ENCODE data around the gene PKDCC. TPM values are rescaled to one million over a fixed set of nuclear protein-coding genes. Genes with fewer than 3 reads are reported as not detected.

Gene PKDCC
- total and polyA plus RNA-seq, 2 of the 13 experiments (the other 11 are each of a cell fraction or from before 2014, with no cell fraction given) = 52.6 to 58.8 TPM

DNA sequence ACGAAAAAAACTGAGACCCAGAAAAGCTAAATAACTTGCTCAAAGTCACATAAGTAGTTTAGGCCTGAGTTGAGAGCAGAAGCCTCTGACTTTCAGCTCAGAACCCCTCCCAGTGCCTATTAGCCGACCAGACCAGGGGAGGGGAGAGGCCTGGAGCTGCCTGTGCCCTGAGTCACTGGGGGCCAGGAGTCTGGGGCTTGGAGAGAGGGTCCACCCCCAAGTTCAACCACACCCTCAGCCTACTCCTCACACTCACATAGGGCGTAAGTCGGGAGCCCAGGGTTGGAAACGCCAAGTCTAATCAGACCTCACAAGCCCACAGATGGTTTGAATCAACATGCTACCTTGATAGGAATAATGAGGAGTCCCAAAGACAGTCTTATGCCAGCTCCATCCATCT, 12.6 kb upstream of the PKDCC start:
- Histone ChIP-seq H3K36me3 (replicated peaks in 1 of 2; ENCODE audit: control insufficient read depth in 1 of 2, insufficient read depth in 2 of 2, low read length in 2 of 2) (no peaks in the 10 kb centered on the region), H3K27me3 (ENCODE audit: control insufficient read depth in 1 of 2, insufficient read depth in 2 of 2, low read length in 2 of 2) (peaks cover 2 to 13% of the 10 kb centered on the region in 2 experiments; a peak in 2 of 5 replicates), H3K4me2 (ENCODE audit: low read depth, low read length) (no peak overlapping the region), H4K20me1 (ENCODE audit: insufficient read depth, low read length) (no peaks in the 10 kb centered on the region), H3K4me3 (replicated peaks in 1 of 3; ENCODE audit: insufficient read depth in 1 of 3, low read depth in 2 of 3, low read length in 3 of 3) (no peak overlapping the region), H3K9me3 (ENCODE audit: low read length) (no peaks in the 10 kb centered on the region), H3K4me1 (ENCODE audit: insufficient read depth, low read length) (no peaks in the 10 kb centered on the region), H2AFZ (ENCODE audit: low read length) (no peak overlapping the region), H3K27ac (ENCODE audit: extremely low read length, insufficient read depth, low read length) (no peak overlapping the region), H3K79me2 (ENCODE audit: insufficient read depth, low read length) (no peaks in the 10 kb centered on the region), H3K9ac (ENCODE audit: insufficient read depth, low read depth, low read length) (no peak overlapping the region)
- DNase-seq (ENCODE audit: low spot score) (no peak), FAIRE-seq (no peak), ATAC-seq (no peak)
- TF ChIP-seq, protein P1, sequence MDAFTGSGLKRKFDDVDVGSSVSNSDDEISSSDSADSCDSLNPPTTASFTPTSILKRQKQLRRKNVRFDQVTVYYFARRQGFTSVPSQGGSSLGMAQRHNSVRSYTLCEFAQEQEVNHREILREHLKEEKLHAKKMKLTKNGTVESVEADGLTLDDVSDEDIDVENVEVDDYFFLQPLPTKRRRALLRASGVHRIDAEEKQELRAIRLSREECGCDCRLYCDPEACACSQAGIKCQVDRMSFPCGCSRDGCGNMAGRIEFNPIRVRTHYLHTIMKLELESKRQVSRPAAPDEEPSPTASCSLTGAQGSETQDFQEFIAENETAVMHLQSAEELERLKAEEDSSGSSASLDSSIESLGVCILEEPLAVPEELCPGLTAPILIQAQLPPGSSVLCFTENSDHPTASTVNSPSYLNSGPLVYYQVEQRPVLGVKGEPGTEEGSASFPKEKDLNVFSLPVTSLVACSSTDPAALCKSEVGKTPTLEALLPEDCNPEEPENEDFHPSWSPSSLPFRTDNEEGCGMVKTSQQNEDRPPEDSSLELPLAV (CRISPR knock-in tag; conservative IDR thresholded peaks at IDR 0.05; ENCODE audit: low read depth) = no peak
- TF ChIP-seq NFE2L1 (CRISPR knock-in tag; IDR thresholded peaks at IDR 0.05; ENCODE audit: borderline replicate concordance) (no peak), ZNF790 (CRISPR knock-in tag; IDR thresholded peaks at IDR 0.05; ENCODE audit: borderline replicate concordance) (no peak), AHR (CRISPR knock-in tag; IDR thresholded peaks at IDR 0.05) (no peak), KAT7 (CRISPR knock-in tag; IDR thresholded peaks at IDR 0.05; ENCODE audit: borderline replicate concordance) (no peak), ZNF557 (CRISPR knock-in tag; IDR thresholded peaks at IDR 0.05) (no peak), JDP2 (CRISPR knock-in tag; IDR thresholded peaks at IDR 0.05; ENCODE audit: borderline replicate concordance) (no peak), SP2 (CRISPR knock-in tag; IDR thresholded peaks at IDR 0.05) (no peak), ATAD3A (CRISPR knock-in tag; IDR thresholded peaks at IDR 0.05) (no peak), AGO2 (optimal IDR thresholded peaks at IDR 0.05; ENCODE audit: low read depth, low read length) (no peak), ZNF143 (CRISPR knock-in tag; IDR thresholded peaks at IDR 0.05) (no peak), ZNF713 (CRISPR knock-in tag; IDR thresholded peaks at IDR 0.05) (no peak), ARNT (IDR thresholded peaks at IDR 0.05) (no peak), ADNP (CRISPR knock-in tag; IDR thresholded peaks at IDR 0.05) (no peak), HHEX (CRISPR knock-in tag; IDR thresholded peaks at IDR 0.05) (no peak), FOXA3 (CRISPR knock-in tag; IDR thresholded peaks at IDR 0.05) (no peak)
- TF ChIP-seq, protein P2, sequence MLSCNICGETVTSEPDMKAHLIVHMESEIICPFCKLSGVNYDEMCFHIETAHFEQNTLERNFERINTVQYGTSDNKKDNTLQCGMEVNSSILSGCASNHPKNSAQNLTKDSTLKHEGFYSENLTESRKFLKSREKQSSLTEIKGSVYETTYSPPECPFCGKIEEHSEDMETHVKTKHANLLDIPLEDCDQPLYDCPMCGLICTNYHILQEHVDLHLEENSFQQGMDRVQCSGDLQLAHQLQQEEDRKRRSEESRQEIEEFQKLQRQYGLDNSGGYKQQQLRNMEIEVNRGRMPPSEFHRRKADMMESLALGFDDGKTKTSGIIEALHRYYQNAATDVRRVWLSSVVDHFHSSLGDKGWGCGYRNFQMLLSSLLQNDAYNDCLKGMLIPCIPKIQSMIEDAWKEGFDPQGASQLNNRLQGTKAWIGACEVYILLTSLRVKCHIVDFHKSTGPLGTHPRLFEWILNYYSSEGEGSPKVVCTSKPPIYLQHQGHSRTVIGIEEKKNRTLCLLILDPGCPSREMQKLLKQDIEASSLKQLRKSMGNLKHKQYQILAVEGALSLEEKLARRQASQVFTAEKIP (CRISPR knock-in tag; IDR thresholded peaks at IDR 0.05; ENCODE audit: borderline replicate concordance) = no peak
- TF ChIP-seq, protein P3, sequence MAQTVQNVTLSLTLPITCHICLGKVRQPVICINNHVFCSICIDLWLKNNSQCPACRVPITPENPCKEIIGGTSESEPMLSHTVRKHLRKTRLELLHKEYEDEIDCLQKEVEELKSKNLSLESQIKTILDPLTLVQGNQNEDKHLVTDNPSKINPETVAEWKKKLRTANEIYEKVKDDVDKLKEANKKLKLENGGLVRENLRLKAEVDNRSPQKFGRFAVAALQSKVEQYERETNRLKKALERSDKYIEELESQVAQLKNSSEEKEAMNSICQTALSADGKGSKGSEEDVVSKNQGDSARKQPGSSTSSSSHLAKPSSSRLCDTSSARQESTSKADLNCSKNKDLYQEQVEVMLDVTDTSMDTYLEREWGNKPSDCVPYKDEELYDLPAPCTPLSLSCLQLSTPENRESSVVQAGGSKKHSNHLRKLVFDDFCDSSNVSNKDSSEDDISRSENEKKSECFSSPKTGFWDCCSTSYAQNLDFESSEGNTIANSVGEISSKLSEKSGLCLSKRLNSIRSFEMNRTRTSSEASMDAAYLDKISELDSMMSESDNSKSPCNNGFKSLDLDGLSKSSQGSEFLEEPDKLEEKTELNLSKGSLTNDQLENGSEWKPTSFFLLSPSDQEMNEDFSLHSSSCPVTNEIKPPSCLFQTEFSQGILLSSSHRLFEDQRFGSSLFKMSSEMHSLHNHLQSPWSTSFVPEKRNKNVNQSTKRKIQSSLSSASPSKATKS (CRISPR knock-in tag; IDR thresholded peaks at IDR 0.05) = no peak
- TF ChIP-seq, protein P4, sequence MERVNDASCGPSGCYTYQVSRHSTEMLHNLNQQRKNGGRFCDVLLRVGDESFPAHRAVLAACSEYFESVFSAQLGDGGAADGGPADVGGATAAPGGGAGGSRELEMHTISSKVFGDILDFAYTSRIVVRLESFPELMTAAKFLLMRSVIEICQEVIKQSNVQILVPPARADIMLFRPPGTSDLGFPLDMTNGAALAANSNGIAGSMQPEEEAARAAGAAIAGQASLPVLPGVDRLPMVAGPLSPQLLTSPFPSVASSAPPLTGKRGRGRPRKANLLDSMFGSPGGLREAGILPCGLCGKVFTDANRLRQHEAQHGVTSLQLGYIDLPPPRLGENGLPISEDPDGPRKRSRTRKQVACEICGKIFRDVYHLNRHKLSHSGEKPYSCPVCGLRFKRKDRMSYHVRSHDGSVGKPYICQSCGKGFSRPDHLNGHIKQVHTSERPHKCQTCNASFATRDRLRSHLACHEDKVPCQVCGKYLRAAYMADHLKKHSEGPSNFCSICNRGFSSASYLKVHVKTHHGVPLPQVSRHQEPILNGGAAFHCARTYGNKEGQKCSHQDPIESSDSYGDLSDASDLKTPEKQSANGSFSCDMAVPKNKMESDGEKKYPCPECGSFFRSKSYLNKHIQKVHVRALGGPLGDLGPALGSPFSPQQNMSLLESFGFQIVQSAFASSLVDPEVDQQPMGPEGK (CRISPR knock-in tag; IDR thresholded peaks at IDR 0.05) = no peak
- ChIA-PET CTCF (ENCODE audit: low intra/inter-chr PET ratio, low total read pairs) (no interaction called here), POLR2A (no interaction called here)
- in situ Hi-C loops (cut with HindIII; ENCODE audit: extremely low pct_ligation_motif_present, low pct_unique_long_range_greater_than_20kb) = no loop called here
- intact Hi-C loops (cut with micrococcal nuclease; ENCODE audit: unreplicated experiment) = no loop called here
- BruUV-seq (replicated peaks) = no TSS peak
- WGBS (ENCODE audit: low lambda C conversion rate) = 46% methylated on average over 5 of the region's 5 CpGs

Measured in HepG2 (cell line).